Activated CD8-positive, alpha-beta T cell treated with anti-CD3 and anti-CD28 coated beads for 36 hours (primary cell): ENCODE results near the gene SPOCK3. TPM values are rescaled to one million over a fixed set of nuclear protein-coding genes. Genes with fewer than 3 reads are reported as not detected.
"Not testable (repeated sequence)": the region's sequence is repeated elsewhere in the genome, so short reads cannot be mapped to it uniquely, and the experiment has no call there.

Experiments
- ATAC-seq: fragments of 200-7000 bp; cut with Tn5 transposase; one replicate; pipeline ENCODE4 v1.10.0; 2021; ENCODE audit warnings: mild to moderate bottlenecking, moderate library complexity
- CTCF ChIA-PET: fragments of 350-600 bp; sonication (Branson Sonifier 250); formaldehyde crosslinking; loops from one replicate; lab custom pipeline; 2021; ENCODE audit warnings: antibody characterized with exemption; lab: Charles Lee
- POLR2A ChIA-PET: fragments of 350-600 bp; sonication (Branson Sonifier 250); formaldehyde crosslinking; loops from one replicate; lab custom pipeline; 2021; ENCODE audit warnings: antibody characterized with exemption; lab: Charles Lee
- DNase-seq: peaks from one replicate; pipeline ENCODE4 v3.0.0-alpha.2; 2020
- H3K27ac Mint-ChIP-seq: one replicate; pipeline ENCODE4 v1.8.0; 2021; ENCODE audit warnings: mild to moderate bottlenecking, mixed read lengths
- H3K27me3 Mint-ChIP-seq: one replicate; pipeline ENCODE4 v1.8.0; 2021; ENCODE audit warnings: mixed read lengths
- H3K36me3 Mint-ChIP-seq: one replicate; pipeline ENCODE4 v1.8.0; 2021; ENCODE audit warnings: low read depth, mixed read lengths
- H3K4me1 Mint-ChIP-seq: one replicate; pipeline ENCODE4 v1.8.0; 2021; ENCODE audit warnings: low read depth, mixed read lengths
- H3K4me3 Mint-ChIP-seq: one replicate; pipeline ENCODE4 v1.8.0; 2021; ENCODE audit warnings: mild to moderate bottlenecking, moderate library complexity, mixed read lengths
- H3K9me3 Mint-ChIP-seq: one replicate; pipeline ENCODE4 v1.8.0; 2021; ENCODE audit warnings: mixed read lengths
- intact Hi-C: fragments of 100-400 bp; cut with micrococcal nuclease; formaldehyde crosslinking; loops from one replicate; pipeline ENCODE4 v1.10.0; 2022
- total RNA-seq, 2 experiments: library from RNA; stranded (reverse); gene quantifications; one replicate each; pipeline ENCODE4 v1.2.3, GENCODE V29; 2021
- TF ChIP-seq, protein P1 (sequence below): fragments of 200-600 bp; IDR thresholded peaks from one replicate; pipeline ENCODE4 v1.8.0; 2022; ENCODE audit warnings: antibody characterized with exemption, mild to moderate bottlenecking

Gene SPOCK3
- total RNA-seq, 2 experiments from 2014 or later, result not detected

- Mint-ChIP-seq H3K27me3 (no peaks in the 10 kb centered on the region), H3K4me1 (no peaks in the 10 kb centered on the region), H3K27ac (no peak overlapping the region), H3K4me3 (no peak overlapping the region), H3K36me3 (no peaks in the 10 kb centered on the region), H3K9me3 (peaks cover 4% of the 10 kb centered on the region)
- POLR2A ChIA-PET, result no interaction called here
- intact Hi-C loops, result no loop called here
- TF ChIP-seq, protein P1, sequence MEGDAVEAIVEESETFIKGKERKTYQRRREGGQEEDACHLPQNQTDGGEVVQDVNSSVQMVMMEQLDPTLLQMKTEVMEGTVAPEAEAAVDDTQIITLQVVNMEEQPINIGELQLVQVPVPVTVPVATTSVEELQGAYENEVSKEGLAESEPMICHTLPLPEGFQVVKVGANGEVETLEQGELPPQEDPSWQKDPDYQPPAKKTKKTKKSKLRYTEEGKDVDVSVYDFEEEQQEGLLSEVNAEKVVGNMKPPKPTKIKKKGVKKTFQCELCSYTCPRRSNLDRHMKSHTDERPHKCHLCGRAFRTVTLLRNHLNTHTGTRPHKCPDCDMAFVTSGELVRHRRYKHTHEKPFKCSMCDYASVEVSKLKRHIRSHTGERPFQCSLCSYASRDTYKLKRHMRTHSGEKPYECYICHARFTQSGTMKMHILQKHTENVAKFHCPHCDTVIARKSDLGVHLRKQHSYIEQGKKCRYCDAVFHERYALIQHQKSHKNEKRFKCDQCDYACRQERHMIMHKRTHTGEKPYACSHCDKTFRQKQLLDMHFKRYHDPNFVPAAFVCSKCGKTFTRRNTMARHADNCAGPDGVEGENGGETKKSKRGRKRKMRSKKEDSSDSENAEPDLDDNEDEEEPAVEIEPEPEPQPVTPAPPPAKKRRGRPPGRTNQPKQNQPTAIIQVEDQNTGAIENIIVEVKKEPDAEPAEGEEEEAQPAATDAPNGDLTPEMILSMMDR, result no peak
- ATAC-seq (no peak), DNase-seq (no peak)
- CTCF ChIA-PET, result no interaction called here
Observed at GRCh38 chr4:166724369-166724768, 509.9 kb downstream of the SPOCK3 start.

DNA sequence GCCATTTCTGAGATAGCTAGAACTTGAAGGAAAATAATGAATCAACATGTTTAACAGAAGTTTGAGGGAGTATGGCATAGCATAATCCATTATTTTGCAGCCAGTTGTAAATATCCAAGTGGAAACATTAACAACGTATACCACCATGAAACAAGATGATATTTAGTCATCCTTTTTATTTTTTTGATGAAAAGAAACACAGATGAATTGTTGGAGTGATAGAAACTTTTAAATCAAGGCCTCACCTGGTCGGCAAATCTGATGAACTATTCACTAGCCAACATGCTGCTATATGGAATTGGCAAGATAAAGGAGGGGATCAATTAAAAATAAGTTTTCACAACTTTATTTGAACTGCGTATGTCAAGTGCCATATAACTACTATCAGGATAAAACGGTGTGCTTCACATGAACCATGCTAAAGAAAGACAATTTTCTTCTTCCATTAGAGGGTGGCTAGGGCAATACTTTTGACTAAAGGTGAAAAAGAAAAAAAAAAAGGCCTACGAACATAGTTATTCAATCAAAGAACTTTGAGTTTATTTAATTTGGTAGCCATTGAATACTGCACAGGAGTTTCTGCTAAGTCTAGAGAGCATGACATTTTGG, 510.7 kb downstream of the SPOCK3 start:
- H3K27ac Mint-ChIP-seq, result no peak overlapping the region
- H3K27me3 Mint-ChIP-seq, result no peaks in the 10 kb centered on the region
- TF ChIP-seq, protein P1, result no peak
- POLR2A ChIA-PET, result no interaction called here
- ATAC-seq (no peak), DNase-seq (no peak)
- H3K4me1 Mint-ChIP-seq, result no peaks in the 10 kb centered on the region
- peaks cover 4% of the 10 kb centered on the region for H3K9me3 Mint-ChIP-seq
- H3K4me3 Mint-ChIP-seq, result no peak overlapping the region
- no peaks in the 10 kb centered on the region for H3K36me3 Mint-ChIP-seq
- intact Hi-C loops, result no loop called here
- CTCF ChIA-PET, result no interaction called here

- DNase-seq, H3K36me3 Mint-ChIP-seq, intact Hi-C loops, H3K4me3 Mint-ChIP-seq, ATAC-seq, POLR2A ChIA-PET, H3K27ac Mint-ChIP-seq, H3K27me3 Mint-ChIP-seq, H3K9me3 Mint-ChIP-seq, H3K4me1 Mint-ChIP-seq: not testable (repeated sequence)
- CTCF ChIA-PET, result interaction anchor here (0.6 kb wide), 1 partner anchor 52 kb away, joined by 3 read pairs; no protein-coding TSS in a partner anchor
Observed at GRCh38 chr4:166715748-166716713, 518.3 kb downstream of the SPOCK3 start.

DNA sequence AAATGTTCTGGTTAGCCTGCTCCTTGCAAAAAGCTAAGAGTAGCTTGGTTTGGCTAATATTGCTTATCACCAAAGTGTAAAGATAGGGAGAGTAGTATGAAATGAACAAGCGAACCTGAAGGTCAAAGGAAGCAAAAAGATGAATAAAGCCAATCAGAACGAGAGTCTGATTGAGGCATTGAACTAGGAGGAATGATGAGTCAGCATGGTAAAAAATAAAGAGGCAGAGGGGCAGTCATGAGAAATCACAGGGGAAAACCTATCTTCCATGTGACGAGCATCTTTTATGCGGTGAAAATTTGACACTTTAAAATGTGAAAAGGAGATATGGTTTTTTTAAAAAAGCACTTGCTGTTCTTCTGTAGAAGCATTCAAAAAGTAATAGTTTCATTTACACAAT, 533.7 kb downstream of the SPOCK3 start:
- Mint-ChIP-seq H3K36me3 (no peaks in the 10 kb centered on the region), H3K27ac (no peak overlapping the region), H3K4me1 (no peaks in the 10 kb centered on the region), H3K9me3 (peaks cover 13% of the 10 kb centered on the region), H3K4me3 (no peak overlapping the region), H3K27me3 (no peaks in the 10 kb centered on the region)
- DNase-seq (no peak), ATAC-seq (no peak)
- TF ChIP-seq, protein P1, result no peak
- ChIA-PET CTCF (no interaction called here), POLR2A (interaction anchor here (0.7 kb wide), 1 partner anchor 19 kb away, joined by 3 read pairs; no protein-coding TSS in a partner anchor)
- intact Hi-C loops, result no loop called here

GRCh38 chr4:166688835-166689234, 545.5 kb downstream of the SPOCK3 start:
- TF ChIP-seq, protein P1, result no peak
- ChIA-PET POLR2A (no interaction called here), CTCF (no interaction called here)
- Mint-ChIP-seq H3K36me3 (no peaks in the 10 kb centered on the region), H3K4me1 (no peaks in the 10 kb centered on the region), H3K4me3 (no peak overlapping the region), H3K27me3 (no peaks in the 10 kb centered on the region), H3K9me3 (peaks cover 4% of the 10 kb centered on the region), H3K27ac (no peak overlapping the region)
- DNase-seq (no peak), ATAC-seq (no peak)
- intact Hi-C loops, result no loop called here
